Astrocyte (in vitro differentiated cells and primary cell): ENCODE measurements around the gene MED9. TPM values are rescaled to one million over a fixed set of nuclear protein-coding genes. Genes with fewer than 3 reads are reported as not detected.

Experiments used
- DNase-seq: peaks from one replicate; pipeline ENCODE4 v3.0.0-alpha.2; 2010; ENCODE audit warnings: low read depth
- FAIRE-seq: peaks from 2 replicates; lab custom pipeline; 2011; peaks lifted over from hg19 to GRCh38; lab: Jason Lieb, UNC
- H2AFZ ChIP-seq: 2 replicates; pipeline ENCODE4 v1.6.0; 2012; ENCODE audit warnings: low read depth, low read length, inconsistent platforms
- H3K27ac ChIP-seq: 2 replicates; pipeline ENCODE4 v1.5.1; 2011; ENCODE audit warnings: low read depth, low read length, inconsistent platforms
- H3K27me3 ChIP-seq: 2 replicates; pipeline ENCODE4 v1.6.0; 2011; ENCODE audit warnings: low read length, inconsistent platforms; ENCODE audit not compliant: insufficient read depth
- H3K36me3 ChIP-seq: 2 replicates; pipeline ENCODE4 v1.5.1; 2011; ENCODE audit warnings: low read length, inconsistent platforms; ENCODE audit not compliant: insufficient read depth
- H3K4me1 ChIP-seq: 2 replicates; pipeline ENCODE4 v1.5.1; 2011; ENCODE audit warnings: low read length, inconsistent platforms; ENCODE audit not compliant: insufficient read depth
- H3K4me2 ChIP-seq: 2 replicates; pipeline ENCODE4 v1.6.0; 2012; ENCODE audit warnings: low read length, inconsistent platforms
- H3K4me3 ChIP-seq: 2 replicates; pipeline ENCODE4 v1.5.1; 2011; ENCODE audit warnings: low read depth, mild to moderate bottlenecking, low read length, inconsistent platforms; ENCODE audit not compliant: insufficient read depth
- H3K79me2 ChIP-seq: 2 replicates; pipeline ENCODE4 v1.6.0; 2012; ENCODE audit warnings: mild to moderate bottlenecking, low read length, inconsistent platforms; ENCODE audit not compliant: insufficient read depth
- H3K9ac ChIP-seq: 2 replicates; pipeline ENCODE4 v1.6.0; 2012; ENCODE audit warnings: mild to moderate bottlenecking, low read length, inconsistent platforms
- H3K9me3 ChIP-seq: 2 replicates; pipeline ENCODE4 v1.5.1; 2012; ENCODE audit warnings: low read depth, mild to moderate bottlenecking, low read length, inconsistent platforms; ENCODE audit not compliant: insufficient read depth
- H4K20me1 ChIP-seq: 2 replicates; pipeline ENCODE4 v1.6.0; 2012; ENCODE audit warnings: low read length, inconsistent platforms; ENCODE audit not compliant: insufficient read depth
- H3K27ac Mint-ChIP-seq: one replicate; pipeline ENCODE4 v1.8.0; 2021; ENCODE audit warnings: mild to moderate bottlenecking, mixed read lengths; ENCODE audit not compliant: unreplicated experiment
- H3K27me3 Mint-ChIP-seq: one replicate; pipeline ENCODE4 v1.8.0; 2021; ENCODE audit warnings: low read depth, mixed read lengths; ENCODE audit not compliant: unreplicated experiment
- H3K36me3 Mint-ChIP-seq: one replicate; pipeline ENCODE4 v1.8.0; 2021; ENCODE audit warnings: low read depth, mixed read lengths; ENCODE audit not compliant: unreplicated experiment
- H3K4me1 Mint-ChIP-seq: one replicate; pipeline ENCODE4 v1.8.0; 2021; ENCODE audit warnings: low read depth, mixed read lengths; ENCODE audit not compliant: unreplicated experiment
- H3K4me3 Mint-ChIP-seq: one replicate; pipeline ENCODE4 v1.8.0; 2021; ENCODE audit warnings: mild to moderate bottlenecking, moderate library complexity, mixed read lengths; ENCODE audit not compliant: unreplicated experiment
- H3K9me3 Mint-ChIP-seq: one replicate; pipeline ENCODE4 v1.8.0; 2021; ENCODE audit warnings: mild to moderate bottlenecking, mixed read lengths; ENCODE audit not compliant: unreplicated experiment
- CTCF ChIP-seq: IDR thresholded peaks from 2 replicates; pipeline ENCODE4 v1.5.1; 2011; ENCODE audit warnings: low read depth, mild to moderate bottlenecking, inconsistent platforms, low read length, moderate library complexity; ENCODE audit not compliant: insufficient read depth
- EZH2 ChIP-seq: IDR thresholded peaks from 2 replicates; pipeline ENCODE4 v1.6.1; 2012; ENCODE audit warnings: mild to moderate bottlenecking, low read length, inconsistent platforms; ENCODE audit not compliant: insufficient read depth
- total RNA-seq: library from RNA; stranded (reverse); gene quantifications from 2 replicates; pipeline ENCODE4 v1.2.1, GENCODE V29; 2021

Gene MED9
- total RNA-seq, 1 donor from 2014 or later = 9.4 TPM

DNA sequence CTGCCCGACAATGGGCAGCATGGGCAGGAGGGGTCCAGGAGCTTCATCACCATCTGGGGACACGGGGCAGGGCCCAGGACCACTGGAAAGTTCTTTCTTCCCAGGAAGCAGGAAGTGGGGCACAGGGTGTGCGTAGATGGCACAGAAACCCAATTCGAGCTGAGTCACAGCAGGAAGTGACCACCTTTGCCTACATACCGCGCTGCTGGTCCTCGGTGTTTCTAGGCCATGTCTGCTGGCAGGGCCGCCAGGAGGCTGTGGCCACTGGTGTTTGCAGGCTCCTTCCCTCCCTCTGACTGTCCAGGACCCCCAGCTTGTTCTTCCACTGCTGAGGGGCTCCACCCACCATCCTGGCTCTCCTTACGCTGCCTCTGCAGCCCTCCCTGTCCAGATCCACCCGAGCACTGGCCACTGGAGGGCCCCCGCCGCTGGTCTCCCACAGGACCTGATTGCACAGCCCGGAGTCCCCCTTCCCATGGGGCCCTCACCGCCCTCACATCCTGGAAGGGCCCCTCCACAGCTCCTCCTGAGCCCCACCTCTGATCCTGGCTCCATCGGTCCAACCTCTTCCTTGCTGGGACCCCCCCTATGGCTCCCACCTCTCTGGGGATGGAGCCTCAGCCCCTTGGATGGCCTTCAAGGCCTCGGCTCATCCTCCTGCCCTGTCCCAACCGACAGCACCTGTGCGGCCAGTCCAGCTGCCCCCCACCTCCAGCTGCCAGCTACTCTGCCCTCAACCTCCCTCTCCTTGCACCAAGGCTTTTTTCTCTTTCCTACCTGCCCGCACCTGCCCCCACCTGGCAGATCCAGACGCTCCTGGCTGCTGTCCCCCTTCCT, 33.9 kb downstream of the MED9 start:
- no peaks in the 10 kb centered on the region for H3K36me3 ChIP-seq
- H3K4me3 Mint-ChIP-seq = no peak overlapping the region
- peaks cover 5% of the 10 kb centered on the region for H3K36me3 Mint-ChIP-seq
- no peak overlapping the region for H3K9ac ChIP-seq
- FAIRE-seq (no peak), DNase-seq (no peak)
- no peak overlapping the region for H3K4me2 ChIP-seq
- no peak overlapping the region for H2AFZ ChIP-seq
- H3K4me1 Mint-ChIP-seq = peaks cover 14% of the 10 kb centered on the region
- H3K9me3 ChIP-seq = no peaks in the 10 kb centered on the region
- no peaks in the 10 kb centered on the region for H3K9me3 Mint-ChIP-seq
- H3K27me3 Mint-ChIP-seq = peaks cover 13% of the 10 kb centered on the region
- peaks cover 19% of the 10 kb centered on the region for H3K4me1 ChIP-seq
- no peaks in the 10 kb centered on the region for H3K79me2 ChIP-seq
- no peak overlapping the region for H3K27ac ChIP-seq
- no peaks in the 10 kb centered on the region for H3K27me3 ChIP-seq
- H3K27ac Mint-ChIP-seq = no peak overlapping the region
- peaks cover 61% of the 10 kb centered on the region for H4K20me1 ChIP-seq
- no peak overlapping the region for H3K4me3 ChIP-seq
- TF ChIP-seq CTCF = no peak
- no peak for TF ChIP-seq EZH2

GRCh38 chr17:17511293-17511741, 34.5 kb downstream of the MED9 start:
- peaks cover 63% of the 10 kb centered on the region for H4K20me1 ChIP-seq
- H2AFZ ChIP-seq = no peak overlapping the region
- FAIRE-seq = no peak
- no peak overlapping the region for H3K4me2 ChIP-seq
- Mint-ChIP-seq H3K9me3 (no peaks in the 10 kb centered on the region), H3K27me3 (peaks cover 15% of the 10 kb centered on the region), H3K4me3 (no peak overlapping the region), H3K27ac (no peak overlapping the region), H3K36me3 (peaks cover 5% of the 10 kb centered on the region), H3K4me1 (peaks cover 20% of the 10 kb centered on the region)
- no peak for DNase-seq
- no peaks in the 10 kb centered on the region for H3K79me2 ChIP-seq
- no peaks in the 10 kb centered on the region for H3K9me3 ChIP-seq
- no peak overlapping the region for H3K9ac ChIP-seq
- H3K27ac ChIP-seq = no peak overlapping the region
- H3K4me3 ChIP-seq = no peak overlapping the region
- no peaks in the 10 kb centered on the region for H3K27me3 ChIP-seq
- TF ChIP-seq CTCF (no peak), EZH2 (no peak)
- peaks cover 26% of the 10 kb centered on the region for H3K4me1 ChIP-seq
- H3K36me3 ChIP-seq = no peaks in the 10 kb centered on the region
